Measurements from ENCODE around the gene C5orf46. TPM values are rescaled to one million over a fixed set of nuclear protein-coding genes. Genes with fewer than 3 reads are reported as not detected.
A peak's percentile ranks its signal among the peaks of the same experiment; 100 is the strongest.
"Not testable (repeated sequence)": the region's sequence is repeated elsewhere in the genome, so short reads cannot be mapped to it uniquely, and the experiment has no call there.

Gene C5orf46
- not detected for polyA plus RNA-seq (ENCODE audit: insufficient read length in 4 of 4)

DNA sequence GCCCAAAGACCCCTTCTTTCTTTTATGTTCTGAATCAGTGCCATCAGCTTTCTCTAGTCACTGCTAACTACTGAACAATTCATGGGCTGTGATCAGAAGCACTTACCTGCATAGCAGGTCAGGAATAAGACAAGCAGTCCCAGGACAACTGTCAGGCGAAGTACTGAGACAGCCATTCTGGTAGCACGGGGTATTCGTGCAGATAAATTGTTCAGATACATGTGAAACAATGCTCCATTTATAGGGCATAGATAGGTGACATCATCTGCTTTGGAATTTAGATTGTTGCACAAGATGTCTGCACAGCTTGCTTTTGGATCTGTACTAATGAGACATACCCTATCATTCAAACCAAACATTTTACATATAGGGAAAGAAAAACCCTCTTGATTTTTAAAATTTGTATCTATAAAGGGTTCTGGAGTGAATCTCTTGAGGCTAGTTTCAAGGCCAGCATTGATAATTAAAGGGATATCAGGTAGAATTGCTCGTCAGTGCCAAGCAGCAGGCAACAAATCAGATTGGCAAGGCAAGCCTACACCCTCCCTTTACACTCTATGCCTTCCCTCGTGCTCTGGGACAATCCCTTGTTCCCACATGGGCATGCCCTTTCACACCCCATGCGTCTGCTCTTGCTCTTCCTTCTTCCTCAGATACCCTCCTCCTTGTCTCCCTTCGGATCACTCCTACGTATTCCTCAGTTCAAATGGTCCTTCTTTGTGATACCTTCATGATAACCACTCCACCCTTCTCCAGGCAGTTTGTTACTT is at the start of gene C5orf46:
Gene C5orf46, minus strand, starts transcription at position 213 of the 770 bp plus-strand sequence. Its CDS starts 37 bp downstream, at position 176.
- no peak for DNase-seq (ENCODE audit: low read depth in 4 of 4, low spot score in 3 of 4)

DNA sequence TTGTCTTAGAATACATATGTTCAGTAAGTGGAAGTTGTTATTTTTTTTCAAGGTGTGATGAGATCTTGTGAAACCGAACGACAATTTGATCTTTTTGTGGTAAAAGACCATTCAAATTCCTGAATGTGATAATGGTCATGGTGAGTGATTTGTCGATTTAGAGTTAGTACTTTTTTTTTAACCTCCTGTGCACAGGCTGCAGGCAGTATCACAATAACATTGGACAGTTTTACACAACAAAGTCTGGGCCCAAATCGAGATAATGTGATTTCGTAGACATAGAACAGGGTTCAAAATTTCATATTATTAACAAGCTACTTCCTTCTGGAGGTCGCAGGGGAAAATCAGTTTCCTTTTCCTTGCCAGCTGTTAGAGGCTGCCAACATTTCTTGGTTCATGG is 48.6 kb upstream of the C5orf46 start:
- DNase-seq (ENCODE audit: low read depth in 4 of 4, low spot score in 3 of 4): no peak

DNA sequence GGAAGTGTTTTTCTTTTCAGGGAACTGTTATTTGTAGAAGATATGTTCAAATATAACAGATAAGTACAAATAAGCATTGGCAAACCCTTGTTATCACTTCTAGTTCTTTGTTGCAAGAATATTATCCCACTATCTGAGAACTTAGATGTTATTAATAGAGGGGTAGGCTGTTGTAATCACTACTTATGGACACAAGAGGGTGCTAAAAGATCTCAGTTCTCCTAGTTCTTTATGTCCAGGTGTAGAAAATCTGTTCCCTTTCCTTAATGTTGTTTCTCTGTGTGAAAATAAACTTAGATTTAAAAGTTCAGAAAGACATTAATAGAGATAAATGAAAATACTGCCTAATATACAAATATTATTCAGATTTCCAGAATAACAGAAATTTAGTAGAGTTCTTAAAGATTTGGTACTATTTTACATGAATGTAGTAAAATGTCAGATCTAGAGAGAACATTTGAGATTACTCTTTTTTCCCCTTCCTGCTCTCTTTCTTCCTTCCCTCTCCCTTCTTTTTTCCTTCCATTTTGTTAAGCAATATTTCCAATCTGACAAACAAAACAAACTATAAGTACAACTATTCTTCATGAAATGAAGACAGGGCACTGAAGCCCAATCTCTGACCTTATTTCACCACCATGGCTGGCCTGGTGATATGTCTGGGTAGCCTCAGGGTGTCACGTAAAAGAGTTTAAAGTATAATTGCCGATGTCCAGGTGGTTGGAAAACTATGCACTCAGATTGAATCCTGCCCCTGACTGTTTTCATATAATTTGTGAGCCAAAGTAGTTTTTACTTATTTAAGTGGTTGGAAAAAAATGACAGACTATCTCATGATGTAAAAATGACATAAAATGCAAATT is 43.6 kb upstream of the C5orf46 start:
- peak; percentile 5 to 17 (median 12) for DNase-seq (ENCODE audit: low read depth in 4 of 4, low spot score in 3 of 4)

DNA sequence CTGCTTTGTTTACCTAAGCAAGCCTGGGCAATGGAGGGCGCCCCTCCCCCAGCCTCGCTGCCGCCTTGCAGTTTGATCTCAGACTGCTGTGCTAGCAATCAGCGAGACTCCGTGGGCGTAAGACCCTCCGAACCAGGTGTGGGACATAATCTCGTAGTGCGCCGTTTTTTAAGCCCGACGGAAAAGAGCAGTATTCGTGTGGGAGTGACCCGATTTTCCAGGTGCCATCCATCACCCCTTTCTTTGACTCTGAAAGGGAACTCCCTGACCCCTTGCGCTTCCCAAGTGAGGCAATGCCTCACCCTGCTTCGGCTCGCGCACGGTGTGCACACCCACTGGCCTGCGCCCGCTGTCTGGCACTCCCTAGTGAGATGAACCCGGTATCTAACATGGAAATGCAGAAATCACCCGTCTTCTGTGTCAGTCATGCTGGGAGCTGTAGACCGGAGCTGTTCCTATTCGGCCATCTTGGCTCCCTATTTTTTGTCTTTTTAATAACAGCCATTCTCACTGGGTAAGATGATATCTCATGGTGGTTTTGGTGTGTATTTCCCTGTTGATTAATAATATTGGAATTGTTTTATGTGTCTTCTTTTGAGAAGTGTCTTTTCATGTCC is 40.4 kb upstream of the C5orf46 start:
- not testable (repeated sequence) for DNase-seq (ENCODE audit: low read depth in 4 of 4, low spot score in 3 of 4)

DNA sequence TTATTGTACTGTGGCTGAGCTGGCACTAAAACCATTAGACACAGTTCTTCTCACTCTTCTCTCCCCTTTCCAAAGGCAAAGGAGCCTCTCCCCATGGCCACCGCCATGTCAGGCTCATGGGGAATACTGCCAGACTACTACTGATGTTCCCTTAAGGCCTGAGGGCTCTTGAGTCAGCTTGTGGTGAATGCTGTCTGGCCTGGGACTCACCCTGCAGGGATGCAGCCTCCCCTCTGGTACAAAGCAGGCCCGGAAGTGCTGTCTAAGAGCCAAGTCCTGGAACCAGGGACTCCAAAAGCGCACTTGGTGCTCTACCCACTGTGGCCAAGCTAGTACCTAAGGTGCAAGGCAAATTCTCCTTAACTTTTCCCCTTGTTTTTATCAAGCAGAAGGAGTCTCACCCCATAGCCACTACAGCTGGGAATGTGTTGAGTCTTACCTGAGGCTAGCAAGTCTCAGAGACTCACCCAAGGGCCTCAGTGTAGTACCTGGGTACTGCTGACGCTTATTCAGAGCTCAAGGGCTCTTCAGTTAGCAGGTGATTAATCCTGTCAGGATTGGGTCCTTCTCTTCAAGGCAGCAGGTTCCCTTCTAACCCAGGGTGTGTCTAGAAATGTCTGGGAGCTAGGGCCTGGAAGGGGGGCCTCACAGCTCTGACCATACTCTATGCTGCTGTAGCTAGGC is 33.2 kb upstream of the C5orf46 start:
- DNase-seq (ENCODE audit: low read depth in 4 of 4, low spot score in 3 of 4): no peak

DNA sequence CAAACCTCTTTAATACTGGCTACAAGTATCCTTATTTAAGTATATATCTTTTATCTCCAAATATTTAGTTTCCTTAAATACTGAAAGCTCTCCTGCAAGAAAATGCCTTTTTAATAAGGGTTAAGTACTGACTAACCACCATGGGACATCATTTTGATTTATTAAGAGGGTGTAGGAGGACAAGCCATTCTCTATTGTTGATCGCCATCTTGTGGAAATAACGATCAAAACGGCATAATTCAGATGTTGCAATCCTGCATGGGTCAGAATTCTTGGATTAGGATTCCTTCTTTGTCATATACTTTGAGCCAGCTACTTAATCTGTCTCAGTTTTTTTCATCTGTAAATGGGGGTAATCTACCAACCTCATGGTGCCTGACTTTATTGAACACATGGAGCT is 28.7 kb upstream of the C5orf46 start:
- DNase-seq (ENCODE audit: low read depth in 4 of 4, low spot score in 3 of 4): peak in 3 of 4 donors; percentile 2 to 10 (median 7)

DNA sequence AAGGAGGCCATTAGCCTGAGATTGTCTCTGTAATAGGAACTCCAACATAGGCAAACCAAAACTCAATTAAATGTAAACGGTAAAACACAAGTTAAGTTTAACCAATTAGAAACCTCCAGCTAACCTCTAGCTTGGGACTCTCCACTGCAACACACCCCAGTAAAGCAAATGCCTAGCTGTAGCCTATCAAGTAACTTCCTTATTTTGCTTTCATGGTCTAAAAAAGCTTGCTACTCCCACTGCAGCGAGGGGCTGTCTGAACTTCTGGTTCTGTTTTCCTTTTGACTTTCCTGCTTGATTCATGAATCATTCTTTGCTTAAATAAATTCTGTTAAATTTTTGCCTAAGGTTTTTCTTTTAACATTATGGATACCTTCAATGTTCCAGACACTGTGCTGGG is 24.4 kb upstream of the C5orf46 start:
- no peak for DNase-seq (ENCODE audit: low read depth in 4 of 4, low spot score in 3 of 4)

DNA sequence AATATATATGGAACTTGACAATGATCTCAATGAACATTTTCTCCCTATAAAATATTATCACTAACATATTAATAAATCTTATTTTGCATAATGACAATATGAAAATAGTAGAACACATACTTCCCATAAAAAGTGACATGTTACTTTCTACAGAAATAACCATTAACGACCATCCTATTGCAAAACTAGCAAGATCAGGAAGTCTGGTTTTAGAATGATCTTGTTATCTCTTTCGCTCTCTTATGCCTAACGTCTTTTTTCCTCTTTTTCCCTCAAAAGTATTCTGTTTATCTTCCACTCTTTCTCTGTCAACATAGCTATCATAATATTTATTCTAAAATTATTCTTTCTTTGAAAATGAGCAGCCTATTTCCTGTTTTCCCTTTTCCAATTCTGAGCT is 21.6 kb upstream of the C5orf46 start:
- DNase-seq (ENCODE audit: low read depth in 4 of 4, low spot score in 3 of 4): no peak

DNA sequence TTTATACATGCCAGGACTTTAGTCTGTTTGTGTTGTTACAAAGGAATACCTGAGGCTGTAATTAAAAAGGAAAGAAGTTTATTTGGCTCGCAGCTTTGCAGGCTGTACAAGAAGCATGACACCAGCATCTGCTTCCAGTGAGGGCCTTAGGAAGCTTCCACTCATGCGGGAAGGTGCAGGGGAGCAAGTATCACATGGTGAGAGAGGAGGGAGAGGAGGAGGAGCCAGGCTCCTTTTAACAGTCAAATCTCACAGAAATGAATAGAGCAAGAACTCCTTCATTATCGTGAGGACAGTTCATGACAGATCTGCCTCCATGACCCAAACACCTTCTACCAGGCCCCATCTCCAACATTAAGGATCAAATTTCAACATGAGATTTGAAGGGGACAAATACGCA is 18.7 kb upstream of the C5orf46 start:
- no peak for DNase-seq (ENCODE audit: low read depth in 4 of 4, low spot score in 3 of 4)

DNA sequence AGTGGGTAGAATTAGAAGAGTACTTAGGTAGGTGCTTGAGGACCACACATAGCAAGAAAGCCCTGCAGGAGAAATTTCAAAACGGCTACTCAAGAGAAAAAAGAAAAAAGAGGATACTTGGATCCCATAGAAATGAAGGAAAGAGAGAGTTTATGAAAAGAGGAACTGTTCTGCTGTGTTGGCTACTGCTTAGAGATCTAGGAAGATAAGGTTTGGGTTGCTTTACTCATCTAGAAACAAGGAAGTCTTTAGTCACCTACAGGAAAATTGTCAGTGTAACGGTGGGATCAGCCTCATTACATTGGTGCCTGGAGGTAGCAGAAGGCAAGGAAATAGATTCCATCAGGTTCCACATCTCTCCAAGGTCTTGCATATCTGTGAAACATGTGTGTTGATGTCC is 14.8 kb upstream of the C5orf46 start:
- DNase-seq (ENCODE audit: low read depth in 4 of 4, low spot score in 3 of 4): no peak

DNA sequence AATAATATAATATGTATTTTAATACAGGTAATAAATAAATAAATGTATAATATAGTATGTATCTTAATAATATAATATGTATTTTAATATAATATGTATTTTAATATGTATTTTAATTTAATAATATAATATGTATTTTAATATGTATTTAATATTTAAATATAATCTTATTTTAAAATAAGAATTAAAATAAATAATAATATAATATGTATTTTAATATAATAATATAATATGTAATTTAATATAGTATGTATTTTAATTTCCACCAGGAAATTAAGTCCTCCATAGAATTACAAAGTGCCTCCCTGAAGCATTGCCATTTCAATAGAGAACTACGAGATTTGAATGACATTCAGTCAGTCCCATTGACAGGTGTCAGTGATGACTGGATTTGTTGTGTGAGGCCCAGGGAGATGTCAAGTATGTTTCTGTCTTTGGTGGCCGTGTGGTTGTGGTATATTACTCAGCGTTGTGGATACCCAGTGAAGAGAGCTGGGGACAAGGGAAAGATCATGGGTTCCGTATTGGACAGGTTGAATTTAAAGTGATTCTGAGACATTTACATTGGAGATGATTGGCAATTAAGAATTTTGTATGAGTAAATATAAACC is 14.2 kb upstream of the C5orf46 start:
- no peak for DNase-seq (ENCODE audit: low read depth in 4 of 4, low spot score in 3 of 4)

DNA sequence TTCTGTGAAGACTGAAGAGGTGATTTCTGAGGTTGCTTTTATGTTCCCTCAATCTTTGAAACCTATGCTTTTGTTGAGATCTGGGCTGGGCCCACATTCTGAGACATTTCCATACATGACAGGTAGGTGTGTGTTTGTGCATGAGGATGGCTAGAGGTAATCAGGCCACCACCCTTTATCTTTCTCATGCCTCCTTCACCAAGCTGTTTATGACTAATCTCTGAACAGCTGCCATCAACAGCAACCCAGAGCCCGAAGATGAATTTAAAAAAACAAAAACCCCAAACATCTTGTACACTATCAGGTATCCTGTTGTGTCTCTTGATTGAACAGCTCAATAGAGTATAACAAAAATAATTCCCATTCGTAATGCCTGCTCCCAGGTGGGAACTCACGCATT is 12.6 kb upstream of the C5orf46 start:
- no peak for DNase-seq (ENCODE audit: low read depth in 4 of 4, low spot score in 3 of 4)

DNA sequence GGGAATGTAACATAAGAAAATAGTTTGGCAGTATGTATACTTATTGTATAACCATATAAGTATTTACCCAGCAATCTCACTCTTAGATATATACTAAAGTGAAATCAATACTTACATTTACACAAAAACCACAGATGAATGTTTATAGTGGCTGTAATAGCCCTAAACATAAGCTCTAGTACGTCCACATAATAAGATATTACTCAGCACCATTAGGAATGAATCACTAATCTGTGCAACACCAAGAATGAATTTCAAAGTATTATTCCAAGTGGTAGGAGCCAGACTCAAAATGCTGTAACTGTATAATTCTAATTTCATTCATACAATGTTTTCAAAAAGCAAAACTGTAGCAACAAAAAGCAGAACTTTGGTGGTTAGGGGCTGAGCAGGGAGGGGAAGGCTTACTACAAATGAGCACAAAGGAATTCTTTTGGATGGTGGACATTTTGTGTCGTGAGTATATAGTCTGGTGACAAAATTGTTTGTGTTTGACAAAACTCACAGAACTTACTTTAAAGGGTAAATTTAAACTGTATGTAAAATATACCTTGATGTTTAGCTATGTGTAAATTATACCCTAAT is 11.9 kb upstream of the C5orf46 start:
- no peak for DNase-seq (ENCODE audit: low read depth in 4 of 4, low spot score in 3 of 4)

DNA sequence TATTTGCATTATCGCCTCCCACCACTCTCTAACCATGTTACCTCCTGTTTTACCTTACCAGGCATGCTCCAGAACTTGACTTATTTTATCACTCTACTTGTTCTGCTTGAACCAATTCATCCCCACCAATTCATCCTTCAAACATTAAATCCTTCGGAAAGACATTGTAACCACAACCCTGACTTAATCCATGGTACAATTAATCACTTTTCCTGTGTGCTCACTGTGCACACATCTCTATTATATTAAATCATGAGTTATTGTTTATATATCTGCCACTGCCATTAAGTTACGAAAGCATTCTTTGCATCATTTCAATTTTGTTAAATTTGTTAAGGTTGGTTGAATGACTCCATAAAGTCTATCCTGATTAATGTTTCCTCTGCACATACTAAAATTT is 7.4 kb upstream of the C5orf46 start:
- DNase-seq (ENCODE audit: low read depth in 4 of 4, low spot score in 3 of 4): no peak

DNA sequence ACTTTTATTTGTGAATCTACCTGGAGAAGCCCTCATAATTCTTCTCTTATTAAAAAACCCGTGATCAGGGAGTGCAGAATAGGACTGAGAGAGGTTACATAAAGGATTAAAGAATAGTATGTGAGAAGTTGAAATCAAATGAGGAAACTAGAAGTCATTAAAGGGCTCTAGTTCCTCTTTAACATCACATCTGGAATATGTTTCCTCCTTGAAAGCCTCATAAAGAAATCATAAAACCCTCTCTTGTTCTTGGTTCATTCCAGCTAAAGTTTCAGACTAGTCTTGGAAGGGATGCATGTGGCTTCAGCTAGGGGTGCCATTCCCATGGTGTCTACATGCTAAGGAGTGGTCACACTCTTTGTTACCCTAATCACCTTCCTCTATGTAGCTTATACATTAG is 5.7 kb upstream of the C5orf46 start:
- DNase-seq (ENCODE audit: low read depth in 4 of 4, low spot score in 3 of 4): no peak

DNA sequence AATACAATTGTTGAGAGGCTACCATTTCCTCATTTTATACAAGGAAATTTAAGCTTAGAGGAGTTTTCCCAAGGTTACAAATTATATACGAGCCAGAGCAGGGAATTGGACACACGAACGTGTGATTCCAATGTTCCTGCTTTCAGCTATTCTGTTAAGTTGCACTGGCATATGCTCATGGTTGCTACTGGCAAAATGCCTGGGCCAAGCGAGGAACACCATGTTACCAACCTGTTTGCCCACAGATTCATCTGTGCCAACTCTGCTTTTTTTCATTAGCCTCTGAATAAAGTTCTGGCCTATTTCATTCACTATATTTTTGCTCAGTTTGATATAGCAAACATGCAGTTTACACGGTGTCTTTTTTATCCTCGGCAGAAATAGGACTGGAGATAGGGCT is 5.1 kb upstream of the C5orf46 start:
- DNase-seq (ENCODE audit: low read depth in 4 of 4, low spot score in 3 of 4): no peak

DNA sequence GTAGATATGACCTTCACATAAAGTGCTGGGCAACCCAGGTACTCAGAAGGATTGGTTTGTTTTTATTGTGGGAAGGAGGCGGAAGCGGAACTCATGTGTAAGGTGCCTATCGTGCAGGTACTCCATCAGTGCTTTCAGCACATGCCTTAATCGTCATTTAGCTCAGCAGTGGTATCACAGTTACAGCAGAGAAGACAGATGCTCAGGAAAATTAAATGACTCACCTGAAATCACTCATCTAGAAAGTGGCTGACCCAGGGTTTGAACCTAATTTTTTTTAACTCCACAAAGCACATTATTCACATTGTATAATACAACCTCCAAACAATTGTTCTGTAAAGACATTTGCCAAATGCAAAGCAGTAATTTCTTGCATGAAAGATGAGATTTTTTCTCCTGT is 2.2 kb downstream of the C5orf46 start:
- no peak for DNase-seq (ENCODE audit: low read depth in 4 of 4, low spot score in 3 of 4)

DNA sequence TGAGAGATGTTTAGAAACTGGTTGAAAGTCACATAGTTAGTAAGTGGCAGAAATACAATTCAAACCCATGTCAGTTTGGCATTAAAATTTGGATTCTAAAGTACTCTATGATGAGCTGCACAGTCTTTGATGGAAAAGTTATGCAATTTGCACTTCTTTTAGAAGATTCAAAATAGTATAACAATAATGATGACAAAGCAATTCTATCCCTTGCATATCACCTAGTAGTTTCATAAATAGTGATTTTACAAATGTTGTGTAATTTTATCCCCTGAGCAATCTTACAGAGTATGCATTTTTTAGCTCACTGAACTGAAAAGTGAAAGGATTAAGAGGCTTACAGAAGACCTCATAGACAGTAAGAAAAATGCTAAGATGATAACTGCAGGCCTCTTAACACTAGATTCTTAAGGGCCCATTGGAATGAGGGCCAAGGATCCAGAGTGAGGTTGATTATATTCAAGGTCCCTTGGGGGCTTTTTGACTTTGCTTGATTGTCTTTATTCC is 3.7 kb downstream of the C5orf46 start:
- no peak for DNase-seq (ENCODE audit: low read depth in 4 of 4, low spot score in 3 of 4)

DNA sequence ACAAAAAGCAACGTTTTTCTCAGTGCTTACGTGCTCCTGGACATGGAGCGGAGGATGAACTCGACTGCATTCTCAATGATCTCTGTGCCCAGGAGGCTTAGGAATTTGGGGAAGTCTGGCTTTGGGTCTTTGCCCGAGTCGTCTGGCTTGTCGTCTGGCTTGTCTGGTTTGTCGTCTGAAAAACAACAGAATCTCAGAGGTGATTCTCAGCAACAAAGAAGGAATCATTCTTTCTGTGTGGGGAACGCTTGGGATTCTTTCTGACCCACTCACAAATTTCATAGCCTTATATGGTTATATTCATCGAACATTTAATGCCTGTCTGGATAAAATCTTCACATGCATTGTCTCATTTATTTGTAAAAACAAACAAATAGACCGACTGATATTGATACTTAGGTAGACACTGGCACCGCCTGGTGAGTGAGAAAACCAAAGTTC is 4.7 kb downstream of the C5orf46 start:
- no peak for DNase-seq (ENCODE audit: low read depth in 4 of 4, low spot score in 3 of 4)
